Measurements from ENCODE around the gene MROH8.

MROH8 gene

DNA sequence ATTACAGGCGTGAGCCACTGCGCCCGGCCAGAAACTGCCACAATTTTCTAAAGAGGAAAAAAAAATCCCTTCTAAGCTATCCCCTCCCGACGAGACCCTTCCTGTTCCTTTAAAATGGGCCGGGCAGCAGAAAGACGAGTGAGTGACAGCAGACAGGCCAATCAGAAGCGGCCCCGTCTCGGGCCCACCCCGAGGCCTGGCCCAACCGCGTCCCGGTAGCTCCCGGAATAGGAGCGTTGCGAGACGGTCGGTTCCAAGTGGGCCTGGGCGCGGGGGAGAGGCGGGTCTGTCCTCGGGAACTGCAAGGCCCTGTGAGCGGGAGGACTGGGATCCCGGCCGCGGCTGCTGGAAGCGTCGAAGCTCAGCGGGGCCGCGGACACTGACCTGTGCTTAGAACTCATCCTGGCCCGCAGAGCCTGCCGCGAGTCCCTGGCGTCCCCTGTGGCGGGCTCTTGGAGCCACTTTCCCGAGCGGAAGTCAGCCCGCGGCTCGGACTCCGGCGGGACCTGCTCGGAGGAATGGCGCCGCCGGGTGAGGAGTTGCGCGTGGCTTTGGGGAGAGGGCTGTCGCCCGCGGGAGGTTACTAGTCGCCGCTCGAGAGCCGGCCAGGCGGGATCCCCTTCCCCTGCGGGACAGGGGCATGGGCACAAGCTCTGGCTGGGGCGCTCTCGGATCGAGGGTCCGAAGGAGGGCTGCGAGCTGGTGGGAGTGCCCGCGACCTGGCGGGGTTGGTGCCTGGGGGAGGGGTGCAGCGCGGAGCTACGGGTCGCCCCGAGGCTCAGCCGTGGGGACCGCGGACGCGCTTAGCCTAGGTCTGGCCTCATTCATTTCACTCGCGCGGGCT is at the start of gene MROH8, which contains the start of gene RPN2:
MROH8 (minus strand) TSS at position 710 of the 844 bp plus-strand sequence.
RPN2 (plus strand) TSS at position 492 of the 844 bp plus-strand sequence; CDS start at position 519, 27 bp downstream.
- peak; percentile 99 for DNase-seq

DNA sequence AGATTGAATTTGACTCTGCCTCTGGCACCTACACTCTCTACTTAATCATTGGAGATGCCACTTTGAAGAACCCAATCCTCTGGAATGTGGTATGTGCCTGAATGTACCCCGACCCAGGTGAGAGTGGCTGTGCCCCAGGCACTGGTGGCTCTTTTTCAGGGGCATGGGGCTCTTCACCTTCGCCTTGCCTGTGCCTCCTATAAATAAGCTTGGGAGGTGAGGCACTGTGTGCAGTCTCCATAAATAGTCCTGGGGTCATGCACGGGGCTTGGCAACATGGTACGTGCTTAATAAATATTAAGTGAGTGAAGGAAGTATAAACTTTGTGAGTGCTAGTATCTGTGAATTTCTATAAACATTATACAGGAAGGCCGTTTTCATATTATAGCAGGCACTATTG is 49.3 kb upstream of the MROH8 start:
- DNase-seq: no peak

DNA sequence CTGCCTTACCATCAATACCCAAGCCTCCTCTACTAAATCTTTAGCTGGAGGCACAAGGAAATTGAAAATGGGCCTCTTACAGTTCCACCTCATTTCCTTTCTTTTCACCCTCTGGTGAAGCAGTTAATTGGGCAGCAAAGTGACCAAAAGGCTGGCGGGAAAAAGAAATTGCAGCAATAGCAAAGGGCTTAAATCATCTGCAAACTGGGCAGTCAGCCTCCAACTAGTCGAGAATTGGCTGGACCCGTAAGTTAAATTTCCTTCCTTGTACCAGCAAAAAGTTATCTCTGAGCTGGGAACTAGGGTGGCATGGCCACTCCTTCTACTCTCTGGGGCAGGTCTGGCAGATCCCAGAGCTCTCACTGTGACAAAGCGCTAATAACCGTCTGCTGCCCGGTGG is 48.7 kb upstream of the MROH8 start:
- no peak for DNase-seq

DNA sequence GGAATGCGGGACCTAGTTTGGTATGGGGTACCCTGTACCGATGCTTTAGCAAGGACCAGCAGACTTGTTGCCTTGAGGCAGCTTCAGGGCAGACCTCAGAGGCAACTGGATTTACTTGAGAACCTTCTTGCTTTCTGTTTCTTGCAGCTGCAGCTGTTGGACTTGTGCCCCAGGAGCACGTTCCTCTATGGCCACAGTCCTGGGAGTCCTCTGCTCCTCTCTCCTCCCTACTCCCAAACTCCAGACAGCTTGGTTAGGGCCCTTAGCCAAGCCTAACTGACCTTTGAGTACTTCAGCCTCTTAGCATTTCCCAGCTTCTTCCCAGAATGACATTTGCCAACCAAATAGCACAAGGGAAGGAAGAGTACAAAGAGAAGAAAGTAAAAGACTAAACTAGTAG is 47.5 kb upstream of the MROH8 start:
- no peak for DNase-seq

DNA sequence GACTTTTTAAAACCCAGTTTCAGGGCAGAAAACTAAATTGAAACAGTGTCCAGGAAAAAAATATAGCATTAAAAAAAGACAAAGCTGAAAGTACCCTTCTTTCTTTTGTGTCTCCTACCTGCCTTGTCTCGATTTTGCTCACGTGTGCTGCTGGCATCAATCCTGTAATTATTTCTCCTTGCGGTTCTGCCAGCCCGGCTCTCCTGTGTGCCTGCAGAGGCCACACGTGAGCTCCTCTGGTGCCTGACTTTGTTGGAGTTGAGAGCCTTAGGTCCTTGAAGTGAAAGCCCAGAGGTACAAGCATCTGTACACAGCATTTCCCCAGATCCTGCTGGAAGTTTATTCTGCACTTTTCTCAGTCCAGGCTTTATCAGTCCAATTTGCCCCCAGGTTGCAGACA is 45.8 kb upstream of the MROH8 start:
- DNase-seq: no peak

DNA sequence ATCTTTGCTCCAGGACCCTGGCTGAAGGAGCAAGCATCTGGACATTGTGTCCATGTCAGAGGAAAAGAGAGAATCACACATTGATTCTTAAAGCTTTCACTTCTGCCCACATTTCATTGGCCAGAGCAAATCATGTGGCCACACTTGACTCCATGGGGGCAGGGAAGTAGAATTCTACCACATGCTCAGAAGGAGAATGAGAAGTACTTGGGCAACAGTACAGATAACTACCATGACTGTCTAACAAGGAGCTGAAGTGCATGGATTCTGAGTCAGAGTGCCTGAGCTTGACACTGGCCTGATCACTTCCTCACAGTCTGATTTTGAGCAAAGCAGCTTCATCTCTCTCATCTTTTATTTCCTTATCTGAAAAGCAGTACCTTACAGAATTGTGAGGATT is 43.7 kb upstream of the MROH8 start:
- peak; percentile 84 for DNase-seq

DNA sequence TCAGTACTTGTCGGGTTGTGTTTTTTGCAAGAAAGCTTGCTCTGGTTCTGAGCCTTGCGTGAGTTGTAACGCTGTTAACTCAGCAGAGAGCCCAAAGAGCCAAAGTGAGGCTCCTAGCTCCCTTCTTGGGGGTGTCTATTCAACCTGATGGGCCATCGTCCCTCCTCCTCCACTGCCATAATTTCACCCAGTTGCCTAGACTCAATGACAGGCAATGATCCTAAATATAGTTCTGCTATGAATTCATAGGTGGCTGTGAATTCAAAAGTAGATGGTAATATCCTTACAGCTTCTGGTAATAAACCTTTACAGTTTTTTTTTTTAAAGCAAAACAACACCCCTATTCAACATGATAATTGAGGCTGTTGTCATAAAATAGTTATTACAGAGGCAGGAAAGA is 42.7 kb upstream of the MROH8 start:
- no peak for DNase-seq

DNA sequence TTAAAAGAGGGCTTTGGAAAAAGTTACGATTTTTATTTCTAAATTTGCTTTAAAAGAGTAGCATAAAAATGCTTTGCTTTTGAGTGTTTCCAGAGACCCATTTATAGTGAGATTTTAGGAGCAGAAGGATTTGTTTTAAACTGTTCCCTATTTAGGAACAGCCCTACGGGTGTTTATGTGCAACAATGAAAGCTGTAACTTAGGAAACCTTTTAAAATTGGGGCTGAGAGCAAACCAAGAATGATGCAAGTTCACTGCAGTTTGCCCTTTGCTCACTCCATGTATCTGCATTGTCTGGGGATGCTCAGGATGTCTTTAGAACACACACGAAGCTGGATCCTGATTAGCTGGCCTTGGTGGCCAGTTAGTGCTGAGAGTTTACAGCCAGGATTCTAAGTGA is 41.4 kb upstream of the MROH8 start:
- DNase-seq: no peak

DNA sequence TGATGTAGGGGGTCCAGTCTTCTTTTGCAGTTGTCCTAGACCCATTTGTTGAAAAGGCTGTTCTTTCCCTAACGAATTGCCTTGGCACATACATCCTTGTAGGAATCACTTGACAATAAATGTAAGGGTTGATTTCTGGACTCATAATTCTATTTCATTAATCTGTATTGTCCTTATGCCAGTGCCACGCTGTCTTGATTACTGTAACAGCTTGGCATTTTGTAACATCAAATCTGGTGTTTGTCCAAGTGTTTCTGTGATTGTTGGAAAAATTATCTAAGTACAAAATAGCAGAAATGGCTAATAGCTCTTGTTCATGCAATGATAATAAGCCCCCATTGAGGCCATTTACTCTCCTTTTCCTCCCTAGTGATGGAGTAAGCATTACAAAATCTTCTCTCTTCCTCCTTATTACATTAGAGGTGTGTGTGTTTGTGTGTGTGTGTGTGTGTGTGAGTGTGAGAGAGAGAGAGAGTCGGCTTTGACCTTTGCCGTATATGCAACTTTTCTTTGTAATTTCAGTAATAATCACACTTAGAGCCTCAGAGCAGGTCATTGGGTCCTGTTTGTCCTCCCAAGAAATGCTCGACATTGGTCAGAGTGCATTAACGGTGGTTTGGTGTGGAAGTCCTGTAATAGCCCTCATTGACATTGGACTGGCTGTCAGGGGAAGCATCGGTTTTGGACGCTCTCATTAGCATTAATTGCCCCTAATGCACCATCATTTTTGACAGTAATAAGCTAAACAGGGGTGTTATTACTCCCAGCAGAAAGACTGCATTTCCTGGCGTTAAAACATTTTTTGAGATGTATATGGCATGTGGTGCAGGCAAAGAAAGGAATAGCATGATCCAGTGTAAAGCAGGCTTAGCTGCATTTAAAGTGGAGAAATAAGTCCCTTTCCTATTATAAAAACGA is 40.7 kb upstream of the MROH8 start:
- DNase-seq: no peak

DNA sequence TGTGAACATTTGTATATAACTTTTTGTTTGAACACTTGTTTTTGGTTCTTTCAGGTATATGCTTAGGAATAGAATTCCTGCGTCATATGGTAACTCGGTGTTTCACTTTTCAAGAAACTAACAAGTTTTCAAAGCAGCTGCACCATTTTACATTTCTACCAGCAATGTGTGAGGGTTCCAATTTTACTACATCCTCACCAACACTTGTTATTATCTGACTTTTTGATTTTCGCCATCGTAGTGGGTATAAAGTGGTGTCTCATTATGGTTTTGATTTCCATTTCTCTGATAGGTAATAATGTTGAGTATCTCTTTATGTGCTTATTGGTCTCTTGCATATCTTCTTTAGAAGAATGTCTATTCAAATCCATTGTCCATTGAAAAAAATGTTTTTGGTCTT is 39.6 kb upstream of the MROH8 start:
- no peak for DNase-seq

DNA sequence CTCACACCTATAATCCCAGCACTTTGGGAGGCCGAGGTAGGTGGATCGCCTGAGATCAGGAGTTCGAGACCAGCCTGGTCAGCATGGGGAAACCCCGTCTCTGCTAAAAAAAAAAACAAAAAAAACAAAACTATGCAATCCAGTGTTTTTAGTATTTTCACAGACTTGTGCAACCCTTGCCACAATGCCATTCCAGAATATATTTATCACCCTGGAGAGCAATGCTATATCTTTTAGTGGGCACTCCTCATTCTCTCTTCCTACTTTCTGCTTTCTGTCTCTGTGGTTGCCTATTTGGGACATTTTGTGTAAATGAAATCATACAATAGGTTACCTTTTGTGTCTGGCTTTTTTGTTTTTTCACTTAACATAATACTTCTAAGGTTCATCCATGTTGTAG is 39.1 kb upstream of the MROH8 start:
- no peak for DNase-seq

DNA sequence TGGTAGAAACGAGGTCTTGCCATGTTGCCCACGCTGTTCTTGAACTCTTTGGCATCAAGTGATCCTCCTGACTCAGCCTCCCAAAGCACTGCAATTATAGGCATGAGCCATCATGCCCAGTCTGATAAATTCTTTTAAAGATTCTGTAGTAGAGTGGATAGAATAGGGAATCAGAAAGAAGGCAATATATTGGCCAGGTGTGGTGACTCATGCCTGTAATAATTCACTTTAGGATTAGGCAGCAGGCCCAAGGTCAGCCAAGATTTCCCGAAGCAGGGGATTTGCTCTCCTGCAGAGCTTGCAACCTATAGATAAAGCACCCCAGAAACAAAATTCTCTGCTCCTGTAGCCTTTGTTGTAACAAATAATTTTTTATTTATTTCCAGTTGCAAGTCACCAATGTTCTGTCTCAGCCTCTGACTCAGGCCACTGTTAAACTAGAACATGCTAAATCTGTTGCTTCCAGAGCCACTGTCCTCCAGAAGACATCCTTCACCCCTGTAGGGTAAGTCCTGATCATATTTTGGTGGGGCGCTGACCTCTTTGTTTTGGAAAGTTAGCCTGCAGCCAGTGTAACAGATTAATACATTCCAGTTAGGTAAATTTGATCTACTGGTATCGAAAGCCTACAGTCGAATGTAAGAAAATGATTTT is 30.4 kb upstream of the MROH8 start:
- no peak for DNase-seq

DNA sequence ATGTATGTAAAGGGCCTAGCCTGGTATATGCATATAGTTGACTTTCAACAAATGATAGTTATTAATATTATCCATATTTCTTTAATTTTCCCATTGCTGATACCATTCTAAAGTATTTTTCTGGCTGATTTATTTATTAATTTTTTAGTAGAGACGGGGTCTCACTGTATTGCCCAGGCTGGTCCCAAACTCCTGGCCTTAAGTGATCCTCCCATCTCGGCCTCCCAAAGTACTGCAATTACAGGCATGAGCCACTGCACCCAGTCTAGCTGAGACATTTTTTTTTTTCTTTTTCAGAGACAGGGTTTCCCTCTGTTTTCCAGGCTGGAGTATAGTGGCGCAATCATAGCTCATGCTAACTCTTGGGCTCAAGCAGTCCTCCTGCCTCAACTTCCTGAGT is 29.8 kb upstream of the MROH8 start:
- no peak for DNase-seq

DNA sequence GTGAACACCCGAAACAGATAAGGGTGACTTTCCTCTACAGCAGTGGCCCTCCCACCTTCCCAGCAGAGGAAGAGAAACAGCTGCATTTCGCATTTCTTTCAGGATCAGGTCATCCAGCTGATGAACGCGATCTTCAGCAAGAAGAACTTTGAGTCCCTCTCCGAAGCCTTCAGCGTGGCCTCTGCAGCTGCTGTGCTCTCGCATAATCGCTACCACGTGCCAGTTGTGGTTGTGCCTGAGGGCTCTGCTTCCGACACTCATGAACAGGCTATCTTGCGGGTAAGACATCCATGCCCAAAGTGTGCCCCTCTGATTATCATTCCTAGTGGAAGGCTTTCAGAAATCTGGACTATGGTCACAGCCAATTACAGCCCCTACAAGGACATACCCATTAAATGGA is 27.8 kb upstream of the MROH8 start:
- no peak for DNase-seq

DNA sequence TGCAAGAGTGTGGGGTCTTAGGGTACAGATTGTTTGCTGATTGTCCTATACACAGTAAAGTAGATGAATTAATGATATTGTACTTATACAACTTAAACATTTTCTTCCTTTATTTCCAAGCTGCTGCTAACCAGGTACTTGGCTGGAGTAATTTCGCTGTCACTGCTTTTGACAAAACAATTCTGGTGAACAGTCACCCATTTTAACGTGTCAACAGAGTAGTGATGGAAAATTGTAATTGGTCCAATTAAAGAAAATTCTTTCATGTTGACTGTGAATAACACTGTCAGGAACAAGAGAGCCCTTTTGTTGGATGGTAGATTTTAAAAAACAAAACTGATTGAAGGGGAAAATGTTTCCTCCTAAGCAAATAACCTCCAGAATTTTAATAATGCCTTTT is 26.4 kb upstream of the MROH8 start:
- DNase-seq: no peak

DNA sequence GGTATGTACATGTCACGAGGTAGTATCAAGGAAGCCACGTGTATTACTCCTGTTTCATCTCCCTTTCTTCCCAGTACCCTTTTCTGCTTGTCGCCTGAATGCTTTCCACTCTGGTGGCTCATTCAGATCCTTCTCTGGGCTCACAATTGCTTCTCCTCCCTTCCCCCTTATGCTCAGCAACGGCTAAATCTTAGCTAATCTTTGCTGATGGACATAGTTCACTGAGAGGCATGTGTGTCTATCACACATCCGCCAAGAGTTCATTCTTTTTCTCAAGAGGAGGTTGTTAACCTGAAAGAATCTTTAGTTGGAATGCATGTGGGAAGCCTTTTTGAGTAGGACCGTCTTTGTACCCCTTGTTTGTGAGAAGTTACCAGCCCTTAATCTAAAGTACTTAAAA is 25.8 kb upstream of the MROH8 start:
- DNase-seq: no peak

DNA sequence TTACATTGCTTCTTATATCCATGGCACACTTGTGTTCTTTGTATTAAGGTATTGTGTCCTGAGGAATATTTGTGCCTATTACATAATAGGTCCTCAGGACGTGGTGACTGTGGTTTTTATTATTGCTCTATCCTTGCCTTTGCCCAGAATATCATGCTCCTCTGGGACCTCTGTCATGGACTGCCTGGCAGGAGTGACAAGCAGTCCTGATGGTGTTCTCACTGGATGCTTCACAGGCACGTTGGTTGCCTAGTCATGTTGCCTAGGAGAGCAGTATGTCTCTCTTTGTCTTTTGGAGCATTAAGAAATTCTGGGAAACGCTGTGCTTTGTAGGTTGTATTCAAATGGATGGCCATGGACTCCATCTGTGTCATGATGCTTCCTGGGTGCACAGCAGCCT is 24.7 kb upstream of the MROH8 start:
- DNase-seq: no peak

DNA sequence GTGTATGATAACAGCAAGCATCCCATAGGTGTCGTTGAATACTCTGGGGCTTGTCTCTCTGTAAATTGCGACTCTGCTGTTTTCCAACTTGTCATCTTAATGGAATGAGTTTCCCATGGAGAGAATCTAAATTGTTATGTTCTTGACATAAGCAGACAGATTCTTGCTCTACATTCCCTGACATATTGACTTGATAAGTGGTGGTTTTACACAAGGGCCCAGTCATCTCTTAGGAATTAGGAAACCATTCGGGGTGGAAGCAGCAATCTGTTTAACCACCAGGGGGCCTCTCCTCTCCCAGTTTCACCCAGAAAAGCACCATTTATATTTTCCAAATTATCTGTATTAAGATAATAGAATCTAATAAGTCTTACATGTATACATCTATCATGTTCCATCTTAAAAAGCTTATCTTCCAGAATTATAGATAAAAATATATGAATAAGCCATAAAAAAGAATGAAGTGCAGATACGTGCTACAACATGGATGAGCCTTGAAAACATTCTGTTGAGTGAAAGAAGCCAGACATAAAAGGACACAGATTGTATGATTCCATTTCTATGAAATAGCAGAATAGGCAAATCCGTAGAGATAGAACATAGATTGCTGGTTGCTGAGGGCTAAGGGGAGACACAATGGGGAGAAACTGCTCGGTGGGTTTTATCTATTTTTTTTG is 23.1 kb upstream of the MROH8 start:
- DNase-seq: peak; percentile 97

DNA sequence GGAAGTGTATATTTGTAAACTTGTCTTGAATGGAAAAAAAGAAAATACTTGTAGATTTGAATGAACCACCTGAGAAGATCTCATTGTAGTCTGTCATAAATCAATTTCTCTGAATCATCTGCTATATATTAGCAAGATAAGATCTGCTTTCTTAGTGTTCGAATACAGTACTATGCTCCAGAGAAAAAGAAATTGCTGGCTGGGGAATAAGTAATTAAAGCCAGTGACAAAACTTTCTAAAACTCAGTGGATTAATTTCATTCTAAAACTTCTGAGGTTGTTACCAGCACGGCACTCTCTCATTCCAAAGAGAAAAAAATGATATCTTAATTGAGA is 22.4 kb upstream of the MROH8 start:
- DNase-seq: no peak

DNA sequence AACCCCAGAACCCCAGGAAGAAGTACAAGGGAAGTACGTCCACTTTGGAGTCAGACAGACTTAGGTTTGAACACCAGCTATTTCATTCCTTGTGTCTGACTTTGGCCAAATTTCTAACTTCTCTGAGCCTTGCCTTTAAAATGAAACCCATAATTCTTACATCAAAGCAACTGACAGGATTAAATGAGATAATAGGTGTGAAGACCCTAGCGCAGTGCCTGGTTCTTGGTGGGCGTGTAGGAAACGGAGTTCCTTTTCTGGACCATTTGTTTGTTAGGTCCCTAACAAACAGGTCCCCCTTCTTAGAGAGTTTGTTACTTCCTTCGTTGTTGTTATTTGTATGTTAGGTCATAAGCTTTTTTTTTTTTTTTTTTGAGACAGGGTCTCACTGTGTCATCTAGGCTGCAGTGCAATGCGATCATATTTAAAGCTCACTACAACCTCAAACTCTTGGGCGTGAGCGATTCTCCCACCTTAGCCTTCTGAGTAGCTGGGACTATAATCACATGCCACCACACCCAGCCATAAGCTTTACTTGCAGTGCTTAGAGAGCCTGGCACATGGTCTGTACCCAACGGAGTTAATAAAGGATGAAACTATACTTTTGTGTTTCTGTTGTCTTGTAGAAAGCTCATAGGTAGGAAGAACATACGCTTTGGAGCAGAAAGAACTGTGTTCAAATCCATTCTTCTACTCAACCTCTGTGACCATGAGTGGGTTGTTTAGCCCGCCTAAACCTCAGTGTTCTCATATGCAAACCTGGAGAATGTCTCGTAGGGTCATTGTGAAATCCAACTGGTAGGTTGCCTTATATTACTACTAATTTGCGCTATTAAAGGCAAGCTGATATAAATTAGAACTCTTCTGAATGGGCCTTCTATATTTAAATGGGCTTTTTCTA is 21.8 kb upstream of the MROH8 start:
- no peak for DNase-seq

DNA sequence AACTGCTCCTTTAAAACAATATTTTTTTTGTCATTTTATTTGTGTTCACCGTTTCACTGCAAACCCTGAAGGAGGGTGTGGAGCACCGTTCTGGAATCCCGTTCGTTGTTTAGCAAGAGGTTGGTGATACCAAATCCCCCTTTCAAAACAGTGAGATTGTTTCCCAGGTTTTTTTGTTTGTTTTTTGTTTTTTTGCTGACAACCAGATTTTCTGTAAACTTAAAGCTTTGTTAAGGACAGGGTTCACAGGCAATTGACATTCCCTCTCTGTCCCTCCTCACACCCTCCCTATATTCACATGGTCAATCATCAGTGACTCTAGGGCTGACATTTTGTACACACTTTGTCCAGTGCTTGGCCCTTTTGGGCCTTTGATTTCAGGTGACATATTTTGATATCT is 21.0 kb upstream of the MROH8 start:
- no peak for DNase-seq
